Measurements from ENCODE around the gene HIRA. TPM values are rescaled to one million over a fixed set of nuclear protein-coding genes. Genes with fewer than 3 reads are reported as not detected.
A peak's percentile ranks its signal among the peaks of the same experiment; 100 is the strongest.

HIRA gene
- total and polyA plus RNA-seq, 2 of the 8 experiments (the other 6 are each of a cell fraction or from before 2014, with no cell fraction given), result 34.9 to 67.2 TPM

GRCh38 chr22:19443544-19444211, 12.1 kb upstream of the HIRA start:
- Histone ChIP-seq H4K8ac (ENCODE audit: extremely low read depth, insufficient read depth, low read length) (no peak overlapping the region), H4K5ac (ENCODE audit: insufficient read length, low read depth, low read length) (no peak overlapping the region), H2BK20ac (ENCODE audit: low read length) (no peak overlapping the region), H2AFZ (ENCODE audit: low read length) (no peak overlapping the region), H2BK15ac (ENCODE audit: low read length) (no peak overlapping the region), H2AK5ac (ENCODE audit: low read depth, low read length) (no peak overlapping the region), H3K79me2 (ENCODE audit: control insufficient read depth in 1 of 2, insufficient read depth in 2 of 2, low read length in 2 of 2) (peaks cover 3 to 37% of the 10 kb centered on the region in 2 experiments; a peak in 3 of 4 replicates), H4K91ac (replicated peaks; ENCODE audit: insufficient read length, low read length) (no peak overlapping the region), H2BK12ac (ENCODE audit: low read depth, low read length) (no peak overlapping the region), H2BK120ac (replicated peaks; ENCODE audit: low read depth, low read length) (no peak overlapping the region), H3K4ac (replicated peaks; ENCODE audit: insufficient read length, low read depth, low read length) (no peak overlapping the region), H3K4me1 (replicated peaks in 1 of 4; ENCODE audit: control insufficient read depth in 3 of 4, insufficient read depth in 4 of 4, low read length in 3 of 4) (peaks cover 0 to 8% (median 2%) of the 10 kb centered on the region in 4 experiments; a peak in 2 of 7 replicates), H3K4me3 (ENCODE audit: extremely low read depth in 1 of 4, insufficient read depth in 2 of 4, low read depth in 3 of 4, low read length in 4 of 4) (no peak overlapping the region), H3K9me3 (ENCODE audit: insufficient read depth in 2 of 2, low read depth in 1 of 2, low read length in 1 of 2) (no peaks in the 10 kb centered on the region), H3K27ac (ENCODE audit: low read depth, low read length) (no peak overlapping the region), H3K56ac (replicated peaks; ENCODE audit: insufficient read length, low read depth, low read length) (no peak overlapping the region), H3K23me2 (ENCODE audit: low read depth, low read length) (peaks cover 7% of the 10 kb centered on the region; the same call in 1 of the 2 replicates), H3K23ac (ENCODE audit: insufficient read length) (no peak overlapping the region), H2BK5ac (ENCODE audit: low read depth, low read length) (no peak overlapping the region), H3K18ac (ENCODE audit: extremely low read depth, low read length) (no peak overlapping the region), H3K27me3 (replicated peaks in 1 of 4; ENCODE audit: control insufficient read depth in 3 of 4, extremely low read depth in 1 of 4, insufficient read depth in 3 of 4, low read length in 3 of 4) (no peaks in the 10 kb centered on the region; a peak in 2 of 7 replicates), H3K79me1 (ENCODE audit: low read depth, low read length) (peaks cover 10% of the 10 kb centered on the region), H3K36me3 (ENCODE audit: control insufficient read depth in 2 of 4, insufficient read depth in 4 of 4, low read length in 3 of 4) (peaks cover 3 to 7% (median 5%) of the 10 kb centered on the region in 4 experiments; a peak in 5 of 8 replicates), H4K20me1 (replicated peaks in 1 of 2; ENCODE audit: control insufficient read depth in 1 of 2, insufficient read depth in 2 of 2, low read length in 2 of 2) (peaks cover 21 to 34% of the 10 kb centered on the region in 2 experiments), H3K14ac (ENCODE audit: insufficient read length) (no peak overlapping the region), H3K4me2 (ENCODE audit: insufficient read depth in 1 of 2, low read depth in 2 of 2, low read length in 2 of 2) (no peak overlapping the region), H3K9ac (replicated peaks in 1 of 4; ENCODE audit: extremely low read depth in 1 of 4, low read depth in 3 of 4, low read length in 3 of 4) (no peak overlapping the region)
- ChIA-PET POLR2A (ENCODE audit: partially characterized antibody) (interaction anchor here (1.1 to 6.7 kb wide), 7 partner anchors 10 to 175 kb away, joined by 3 to 127 read pairs (median 6); partner anchors contain the start of genes CDC45, HIRA, MRPL40 and UFD1), CTCF (ENCODE audit: partially characterized antibody) (interaction anchor here (0.5 to 1.5 kb wide), 3 partner anchors 30 to 298 kb away, joined by 3 to 5 read pairs (median 4); no protein-coding TSS in a partner anchor)
- TF ChIP-seq ATF3 (IDR thresholded peaks at IDR 0.05; ENCODE audit: insufficient read depth, low read depth, low read length), result no peak
- TF ChIP-seq POLR2A (IDR thresholded peaks at IDR 0.05; ENCODE audit: control extremely low read depth in 1 of 2, low read depth in 2 of 2, low read length in 2 of 2), result peak in 1 of 2 experiments; percentile 28; a peak in 1 of 3 replicates
- DNase-seq (ENCODE audit: low read depth in 1 of 2, low spot score in 2 of 2) (no peak), FAIRE-seq (no peak)
- 75% methylated on average over 7 of the region's 7 CpGs; no CpG with 5 or more reads in 1 of the 2 experiments for WGBS, 2 experiments (ENCODE audit: extremely low coverage in 1 of 2, insufficient coverage in 1 of 2, insufficient read length in 1 of 2, insufficient replicate concordance in 2 of 2, low coverage in 1 of 2, low lambda C conversion rate in 2 of 2, missing lambda C conversion rate in 1 of 2)
